OCI-LY3 (cell line): ENCODE data around the gene IRX3.

Experiments used
- EZH2phosphoT487 ChIP-seq: fragments of 200-600 bp; shearing (Covaris generic); IDR thresholded peaks from 2 replicates; pipeline ENCODE4 v1.6.1; 2018; ENCODE audit warnings: antibody characterized with exemption, mixed run types, low read depth
- TF ChIP-seq, protein P1 (sequence below): fragments of 200-600, 300-600 bp; sonication (generic); IDR thresholded peaks from 2 replicates; pipeline ENCODE4 v1.5.1; 2014; ENCODE audit warnings: antibody characterized with exemption, low read length, low read depth

- TF ChIP-seq, protein P1, sequence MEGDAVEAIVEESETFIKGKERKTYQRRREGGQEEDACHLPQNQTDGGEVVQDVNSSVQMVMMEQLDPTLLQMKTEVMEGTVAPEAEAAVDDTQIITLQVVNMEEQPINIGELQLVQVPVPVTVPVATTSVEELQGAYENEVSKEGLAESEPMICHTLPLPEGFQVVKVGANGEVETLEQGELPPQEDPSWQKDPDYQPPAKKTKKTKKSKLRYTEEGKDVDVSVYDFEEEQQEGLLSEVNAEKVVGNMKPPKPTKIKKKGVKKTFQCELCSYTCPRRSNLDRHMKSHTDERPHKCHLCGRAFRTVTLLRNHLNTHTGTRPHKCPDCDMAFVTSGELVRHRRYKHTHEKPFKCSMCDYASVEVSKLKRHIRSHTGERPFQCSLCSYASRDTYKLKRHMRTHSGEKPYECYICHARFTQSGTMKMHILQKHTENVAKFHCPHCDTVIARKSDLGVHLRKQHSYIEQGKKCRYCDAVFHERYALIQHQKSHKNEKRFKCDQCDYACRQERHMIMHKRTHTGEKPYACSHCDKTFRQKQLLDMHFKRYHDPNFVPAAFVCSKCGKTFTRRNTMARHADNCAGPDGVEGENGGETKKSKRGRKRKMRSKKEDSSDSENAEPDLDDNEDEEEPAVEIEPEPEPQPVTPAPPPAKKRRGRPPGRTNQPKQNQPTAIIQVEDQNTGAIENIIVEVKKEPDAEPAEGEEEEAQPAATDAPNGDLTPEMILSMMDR, result no peak
- no peak for TF ChIP-seq EZH2phosphoT487
Observed at GRCh38 chr16:54269461-54269860, 17.1 kb downstream of the IRX3 start.
